ENCODE results near the gene C10orf90.

The C10orf90 gene

GRCh38 chr10:126674741-126675515 lies 4.4 kb upstream of the C10orf90 start:
- no peak for DNase-seq (ENCODE audit: low read depth)

GRCh38 chr10:126673565-126673964 lies 3.1 kb upstream of the C10orf90 start:
- no peak for DNase-seq (ENCODE audit: low read depth)

GRCh38 chr10:126671402-126671975 lies 996 bp upstream of the C10orf90 start:
- DNase-seq (ENCODE audit: low read depth), result no peak

GRCh38 chr10:126670895-126671261 lies 385 bp upstream of the C10orf90 start:
- DNase-seq (ENCODE audit: low read depth), result no peak

GRCh38 chr10:126669168-126669567 lies 1.3 kb downstream of the C10orf90 start:
- DNase-seq (ENCODE audit: low read depth), result no peak

GRCh38 chr10:126668505-126668904 lies 2.0 kb downstream of the C10orf90 start:
- no peak for DNase-seq (ENCODE audit: low read depth)

- no peak for DNase-seq (ENCODE audit: low read depth)
Observed at GRCh38 chr10:126667568-126667967, 2.9 kb downstream of the C10orf90 start.

- DNase-seq (ENCODE audit: low read depth), result no peak
Observed at GRCh38 chr10:126665207-126665606, 5.3 kb downstream of the C10orf90 start.

GRCh38 chr10:126663880-126664279 lies 6.6 kb downstream of the C10orf90 start:
- no peak for DNase-seq (ENCODE audit: low read depth)

GRCh38 chr10:126663328-126663727 lies 7.2 kb downstream of the C10orf90 start:
- DNase-seq (ENCODE audit: low read depth), result no peak

GRCh38 chr10:126661841-126662515 lies 8.5 kb downstream of the C10orf90 start:
- no peak for DNase-seq (ENCODE audit: low read depth)

- DNase-seq (ENCODE audit: low read depth), result no peak
Observed at GRCh38 chr10:126661356-126661755, 9.1 kb downstream of the C10orf90 start.

GRCh38 chr10:126659750-126660149 lies 10.7 kb downstream of the C10orf90 start:
- no peak for DNase-seq (ENCODE audit: low read depth)

GRCh38 chr10:126658928-126659327 lies 11.6 kb downstream of the C10orf90 start:
- DNase-seq (ENCODE audit: low read depth), result no peak

GRCh38 chr10:126654579-126654978 lies 15.9 kb downstream of the C10orf90 start:
- DNase-seq (ENCODE audit: low read depth), result no peak

- no peak for DNase-seq (ENCODE audit: low read depth)
Observed at GRCh38 chr10:126651467-126651866, 19.0 kb downstream of the C10orf90 start.

- DNase-seq (ENCODE audit: low read depth), result no peak
Observed at GRCh38 chr10:126650161-126650560, 20.3 kb downstream of the C10orf90 start.

GRCh38 chr10:126647116-126647515 lies 23.4 kb downstream of the C10orf90 start:
- no peak for DNase-seq (ENCODE audit: low read depth)

- DNase-seq (ENCODE audit: low read depth), result no peak
Observed at GRCh38 chr10:126646110-126646509, 24.4 kb downstream of the C10orf90 start.

- no peak for DNase-seq (ENCODE audit: low read depth)
Observed at GRCh38 chr10:126640401-126640800, 30.1 kb downstream of the C10orf90 start.

GRCh38 chr10:126639084-126639483 lies 31.4 kb downstream of the C10orf90 start:
- no peak for DNase-seq (ENCODE audit: low read depth)

- DNase-seq (ENCODE audit: low read depth), result no peak
Observed at GRCh38 chr10:126638542-126638941, 32.0 kb downstream of the C10orf90 start.

GRCh38 chr10:126637501-126637900 lies 33.0 kb downstream of the C10orf90 start:
- no peak for DNase-seq (ENCODE audit: low read depth)
